AG10803 (cell line): ENCODE data around the gene FBXW8.

Experiments used
- DNase-seq: peaks from one replicate; pipeline ENCODE4 v3.0.0; 2010; ENCODE audit warnings: low read depth
- H3K4me3 ChIP-seq: 2 replicates; pipeline ENCODE4 v1.5.1; 2011; ENCODE audit warnings: mild to moderate bottlenecking, low read length, control low read depth
- CTCF ChIP-seq: conservative IDR thresholded peaks from 2 replicates; pipeline ENCODE4 v1.5.1; 2011; ENCODE audit warnings: mild to moderate bottlenecking, low read length, control low read depth, inconsistent platforms

FBXW8 gene

GRCh38 chr12:117039891-117040309 is 129.2 kb downstream of the FBXW8 start:
- no peak for TF ChIP-seq CTCF
- DNase-seq = no peak
- H3K4me3 ChIP-seq = no peak overlapping the region

GRCh38 chr12:117040496-117040895 is 129.7 kb downstream of the FBXW8 start:
- no peak overlapping the region for H3K4me3 ChIP-seq
- no peak for TF ChIP-seq CTCF
- no peak for DNase-seq

- DNase-seq = no peak
- no peak overlapping the region for H3K4me3 ChIP-seq
- no peak for TF ChIP-seq CTCF
Measured at GRCh38 chr12:117041798-117042170, 131.0 kb downstream of the FBXW8 start.

- DNase-seq = no peak
- TF ChIP-seq CTCF = no peak
- H3K4me3 ChIP-seq = no peak overlapping the region
Measured at GRCh38 chr12:117042171-117042842, 131.6 kb downstream of the FBXW8 start.

GRCh38 chr12:117042862-117043261 is 132.1 kb downstream of the FBXW8 start:
- no peak overlapping the region for H3K4me3 ChIP-seq
- DNase-seq = no peak
- no peak for TF ChIP-seq CTCF

- DNase-seq = no peak
- no peak overlapping the region for H3K4me3 ChIP-seq
- no peak for TF ChIP-seq CTCF
Measured at GRCh38 chr12:117044311-117044710, 133.6 kb downstream of the FBXW8 start.

- no peak for DNase-seq
- H3K4me3 ChIP-seq = no peak overlapping the region
- TF ChIP-seq CTCF = no peak
Measured at GRCh38 chr12:117044790-117045159, 134.0 kb downstream of the FBXW8 start.
